Gastroesophageal sphincter (tissue), 4 donors: ENCODE measurements around the gene ST6GALNAC3. TPM values are rescaled to one million over a fixed set of nuclear protein-coding genes. Genes with fewer than 3 reads are reported as not detected.

Experiments used
- ATAC-seq: fragments of 150-250 bp; one replicate; pipeline ENCODE4 v1.9.1; 2016; ENCODE audit warnings: mild to moderate bottlenecking, moderate library complexity
- H3K27ac ChIP-seq, 4 donors: fragments of 200-600 bp; sonication (generic) in 3 of 4; 1 replicate in 3 of 4; 2 replicates in 1 of 4; pipeline ENCODE4 v1.5.1; 2016 to 2019
- H3K27me3 ChIP-seq: fragments of 200-600 bp; sonication (generic); one replicate; pipeline ENCODE4 v1.5.1; 2019
- H3K36me3 ChIP-seq, 2 donors: fragments of 200-600 bp; sonication (generic); one replicate each; pipeline ENCODE4 v1.5.1; 2019; ENCODE audit warnings: control low read depth in 1 of 2
- H3K4me1 ChIP-seq, 3 donors: fragments of 200-600 bp; sonication (generic); 1 replicate in 2 of 3; 2 replicates in 1 of 3; pipeline ENCODE4 v1.5.1; 2016 to 2019; ENCODE audit warnings: control low read depth in 2 of 3
- H3K4me3 ChIP-seq, 2 donors: fragments of 200-600 bp; sonication (generic); one replicate each; pipeline ENCODE4 v1.5.1; 2019; ENCODE audit warnings: mild to moderate bottlenecking in 1 of 2, moderate library complexity in 1 of 2
- H3K9me3 ChIP-seq, 3 donors: fragments of 200-600 bp; sonication (generic); one replicate each; pipeline ENCODE4 v1.5.1; 2017 to 2019; ENCODE audit warnings: control low read depth in 2 of 3
- CTCF ChIP-seq, 4 experiments: fragments of 200-600 bp in 2 of 4; fragments of 450-650 bp in 2 of 4; sonication (generic) in 1 of 4; IDR thresholded peaks; one replicate each; pipeline ENCODE4 v1.5.1; 2017 to 2019; ENCODE audit warnings: antibody characterized with exemption in 4 of 4, mild to moderate bottlenecking in 2 of 4, moderate library complexity in 2 of 4
- EP300 ChIP-seq: sonication (generic); formaldehyde crosslinking; IDR thresholded peaks from one replicate; pipeline ENCODE4 v1.6.1; 2017; ENCODE audit warnings: antibody characterized with exemption, mild to moderate bottlenecking
- POLR2A ChIP-seq, 2 donors: fragments of 450-650 bp; IDR thresholded peaks; one replicate each; pipeline ENCODE4 v1.6.1; 2017; ENCODE audit warnings: antibody characterized with exemption in 2 of 2, mild to moderate bottlenecking in 2 of 2, moderate library complexity in 1 of 2
- POLR2AphosphoS5 ChIP-seq: sonication (generic); formaldehyde crosslinking; IDR thresholded peaks from one replicate; pipeline ENCODE4 v1.6.1; 2017; ENCODE audit warnings: antibody characterized with exemption
- WGBS, 2 donors: methylation state at CpG; one replicate each; pipeline ENCODE4 v1.1.5; 2018; ENCODE audit warnings: low coverage in 1 of 2; 5-methylcytosine and 5-hydroxymethylcytosine counted together
- total RNA-seq, 4 donors: library from RNA; depleted of rRNA; stranded (reverse); fragments of >200 nt; gene quantifications; one replicate each; pipeline ENCODE4 v1.1.0, GENCODE V29; 2016

The ST6GALNAC3 gene
- total RNA-seq, 4 donors from 2014 or later, result 2.8 to 10.6 (median 3.3) TPM

- 36 to 50% methylated on average over 3 of the region's 3 CpGs for WGBS, 2 donors
- no peaks in the 10 kb centered on the region for H3K9me3 ChIP-seq
- no peaks in the 10 kb centered on the region for H3K27me3 ChIP-seq
- no peak for ATAC-seq
- TF ChIP-seq POLR2AphosphoS5 (no peak), CTCF (IDR thresholded peaks at IDR 0.05) (no peak), POLR2A (IDR thresholded peaks at IDR 0.05) (no peak), EP300 (no peak)
- no peak overlapping the region for H3K4me3 ChIP-seq
- peak overlapping the region in 2 of 4 donors; percentile 19 to 34 for H3K27ac ChIP-seq
- peaks cover 0 to 14% (median 7%) of the 10 kb centered on the region in 3 donors for H3K4me1 ChIP-seq
- H3K36me3 ChIP-seq, result no peaks in the 10 kb centered on the region
Observed at GRCh38 chr1:76068953-76069561, 5.5 kb upstream of the ST6GALNAC3 start.

GRCh38 chr1:76070538-76070937, 4.0 kb upstream of the ST6GALNAC3 start:
- ATAC-seq, result no peak
- Histone ChIP-seq H3K36me3 (no peaks in the 10 kb centered on the region), H3K9me3 (no peaks in the 10 kb centered on the region), H3K27me3 (no peaks in the 10 kb centered on the region), H3K4me3 (no peak overlapping the region), H3K27ac (no peak overlapping the region), H3K4me1 (peaks cover 0 to 26% (median 7%) of the 10 kb centered on the region in 3 donors)
- 56 to 61% methylated on average over 3 of the region's 3 CpGs for WGBS, 2 donors
- TF ChIP-seq POLR2A (IDR thresholded peaks at IDR 0.05), result no peak
- TF ChIP-seq CTCF (IDR thresholded peaks at IDR 0.05), result no peak
- TF ChIP-seq EP300, result no peak
- TF ChIP-seq POLR2AphosphoS5, result no peak

- H3K27ac ChIP-seq, result no peak overlapping the region
- H3K9me3 ChIP-seq, result no peaks in the 10 kb centered on the region
- H3K4me1 ChIP-seq, result peaks cover 0 to 29% (median 7%) of the 10 kb centered on the region in 3 donors
- TF ChIP-seq CTCF (IDR thresholded peaks at IDR 0.05), result no peak
- no peak for TF ChIP-seq POLR2A (IDR thresholded peaks at IDR 0.05)
- TF ChIP-seq POLR2AphosphoS5, result no peak
- no peak for TF ChIP-seq EP300
- no peaks in the 10 kb centered on the region for H3K36me3 ChIP-seq
- no peaks in the 10 kb centered on the region for H3K27me3 ChIP-seq
- 79% methylated on average over 5 of the region's 5 CpGs; no CpG with 5 or more reads in 1 of the 2 donors for WGBS, 2 donors
- no peak for ATAC-seq
- H3K4me3 ChIP-seq, result no peak overlapping the region
Observed at GRCh38 chr1:76073481-76073880, 1.1 kb upstream of the ST6GALNAC3 start.

- no peak for ATAC-seq
- TF ChIP-seq POLR2AphosphoS5 (no peak), EP300 (no peak), POLR2A (IDR thresholded peaks at IDR 0.05) (no peak), CTCF (IDR thresholded peaks at IDR 0.05) (no peak)
- H3K9me3 ChIP-seq, result no peaks in the 10 kb centered on the region
- peak overlapping the region; percentile 48 to 76 for H3K4me3 ChIP-seq
- H3K36me3 ChIP-seq, result no peaks in the 10 kb centered on the region
- WGBS, 2 donors, result 18 to 50% methylated on average over 1 of the region's 9 CpGs
- no peaks in the 10 kb centered on the region for H3K27me3 ChIP-seq
- peak overlapping the region; percentile 2 to 84 (median 82) for H3K27ac ChIP-seq
- peaks cover 0 to 24% (median 0%) of the 10 kb centered on the region in 3 donors for H3K4me1 ChIP-seq
Observed at GRCh38 chr1:76075188-76075489, 593 bp downstream of the ST6GALNAC3 start.

GRCh38 chr1:76075877-76076276, 1.3 kb downstream of the ST6GALNAC3 start:
- H3K36me3 ChIP-seq, result no peaks in the 10 kb centered on the region
- TF ChIP-seq EP300 (no peak), POLR2AphosphoS5 (peak; percentile 45), POLR2A (IDR thresholded peaks at IDR 0.05) (no peak)
- no peaks in the 10 kb centered on the region for H3K9me3 ChIP-seq
- peaks cover 0 to 31% (median 0%) of the 10 kb centered on the region in 3 donors for H3K4me1 ChIP-seq
- WGBS, 2 donors, result 50 to 65% methylated on average over 5 of the region's 5 CpGs
- peak; percentile 50 for ATAC-seq
- peak overlapping the region in 1 of 2 donors; percentile 76 for H3K4me3 ChIP-seq
- H3K27ac ChIP-seq, result peak overlapping the region in 3 of 4 donors; percentile 82 to 84 (median 83)
- no peaks in the 10 kb centered on the region for H3K27me3 ChIP-seq
